ENCODE results near the gene DNER.
"Not testable (repeated sequence)": the region's sequence is repeated elsewhere in the genome, so short reads cannot be mapped to it uniquely, and the experiment has no call there.

The DNER gene

GRCh38 chr2:229373311-229373710 is 341.0 kb downstream of the DNER start:
- DNase-seq = not testable (repeated sequence)

- DNase-seq = no peak
Measured at GRCh38 chr2:229372207-229372606, 342.1 kb downstream of the DNER start.

- DNase-seq = no peak
Measured at GRCh38 chr2:229371086-229371485, 343.3 kb downstream of the DNER start.

GRCh38 chr2:229370509-229370908 is 343.8 kb downstream of the DNER start:
- DNase-seq = no peak

GRCh38 chr2:229363185-229363814 is 351.1 kb downstream of the DNER start:
- DNase-seq = no peak

- no peak for DNase-seq
Measured at GRCh38 chr2:229350883-229351282, 363.5 kb downstream of the DNER start.

- DNase-seq = no peak
Measured at GRCh38 chr2:229350117-229350805, 364.1 kb downstream of the DNER start.

- no peak for DNase-seq
Measured at GRCh38 chr2:229348128-229348527, 366.2 kb downstream of the DNER start.

GRCh38 chr2:229346816-229347540 is 367.4 kb downstream of the DNER start:
- no peak for DNase-seq

- DNase-seq = no peak
Measured at GRCh38 chr2:229344955-229345354, 369.4 kb downstream of the DNER start.

- no peak for DNase-seq
Measured at GRCh38 chr2:229344151-229344551, 370.2 kb downstream of the DNER start.

GRCh38 chr2:229343661-229344060 is 370.7 kb downstream of the DNER start:
- DNase-seq = no peak

GRCh38 chr2:229342376-229342775 is 372.0 kb downstream of the DNER start:
- no peak for DNase-seq

GRCh38 chr2:229340086-229340760 is 374.1 kb downstream of the DNER start:
- DNase-seq = no peak

GRCh38 chr2:229339618-229340017 is 374.7 kb downstream of the DNER start:
- no peak for DNase-seq

- not testable (repeated sequence) for DNase-seq
Measured at GRCh38 chr2:229339171-229339570, 375.2 kb downstream of the DNER start.

- DNase-seq = no peak
Measured at GRCh38 chr2:229335877-229336346, 378.4 kb downstream of the DNER start.

GRCh38 chr2:229335330-229335729 is 379.0 kb downstream of the DNER start:
- DNase-seq = no peak

- DNase-seq = no peak
Measured at GRCh38 chr2:229330952-229331351, 383.4 kb downstream of the DNER start.

GRCh38 chr2:229319558-229319957 is 394.8 kb downstream of the DNER start:
- DNase-seq = no peak

GRCh38 chr2:229314117-229314516 is 400.2 kb downstream of the DNER start:
- no peak for DNase-seq

- DNase-seq = no peak
Measured at GRCh38 chr2:229313591-229313990, 400.8 kb downstream of the DNER start.
